ENCODE measurements around the gene PAPPA2. TPM values are rescaled to one million over a fixed set of nuclear protein-coding genes. Genes with fewer than 3 reads are reported as not detected.

PAPPA2 gene
- total and polyA plus RNA-seq, 7 donors, result under 0.01 to 3.9 (median 1.2) TPM; not detected in 1

DNA sequence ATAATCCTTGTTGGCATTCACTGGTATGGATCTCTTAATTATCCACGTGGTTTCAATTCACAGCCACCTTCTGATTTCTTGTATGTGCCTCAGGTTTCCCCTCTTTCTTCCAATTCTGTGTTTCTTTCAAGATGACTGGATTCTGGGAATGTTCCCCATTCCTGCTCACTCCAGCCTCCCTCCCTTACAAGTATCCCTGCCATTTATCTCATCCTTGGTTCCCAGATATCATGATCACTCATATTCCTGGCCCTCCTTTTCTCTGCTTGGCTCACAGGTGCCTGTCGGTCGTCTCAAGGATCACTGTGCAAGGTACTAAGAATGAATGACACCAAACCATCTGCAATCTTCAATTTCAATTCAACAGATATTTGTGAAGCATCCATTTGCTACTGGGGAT, 422.4 kb downstream of the PAPPA2 start:
- H3K27me3 ChIP-seq, result no peaks in the 10 kb centered on the region
- TF ChIP-seq POLR2AphosphoS5 (IDR thresholded peaks at IDR 0.05) (no peak), EP300 (IDR thresholded peaks at IDR 0.05) (no peak), POLR2A (IDR thresholded peaks at IDR 0.05) (no peak), CTCF (IDR thresholded peaks at IDR 0.05) (no peak)
- no peak overlapping the region for H3K4me3 ChIP-seq
- no peaks in the 10 kb centered on the region for H3K36me3 ChIP-seq
- 72 to 75% methylated on average over 3 of the region's 3 CpGs for WGBS, 2 donors
- intact Hi-C loops (cut with DNase I), result no loop called here
- peaks cover 0 to 6% (median 6%) of the 10 kb centered on the region in 4 donors for H3K4me1 ChIP-seq
- H3K9me3 ChIP-seq, result no peaks in the 10 kb centered on the region
- no peak for DNase-seq
- H3K27ac ChIP-seq, result no peak overlapping the region

DNA sequence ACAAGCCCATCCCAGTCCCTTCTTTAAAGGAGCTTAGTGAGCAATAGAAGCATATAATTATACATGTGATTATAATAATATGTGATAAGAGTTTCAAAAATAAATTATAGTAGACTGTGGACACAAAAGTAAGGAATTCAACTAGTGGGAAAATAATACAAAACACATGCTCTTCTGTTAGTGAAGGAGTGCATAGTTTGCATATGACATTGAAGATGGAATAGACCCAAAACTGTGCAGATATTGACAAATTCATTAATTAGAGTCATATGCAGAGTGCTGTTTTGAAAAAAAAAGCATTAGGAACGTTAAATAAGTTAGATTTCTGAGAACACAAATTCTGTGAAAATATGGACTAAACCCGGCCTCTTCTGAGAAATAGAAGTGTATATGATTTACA, 422.8 kb downstream of the PAPPA2 start:
- no peaks in the 10 kb centered on the region for H3K36me3 ChIP-seq
- no peaks in the 10 kb centered on the region for H3K27me3 ChIP-seq
- no peaks in the 10 kb centered on the region for H3K9me3 ChIP-seq
- DNase-seq, result no peak
- TF ChIP-seq POLR2AphosphoS5 (IDR thresholded peaks at IDR 0.05), result no peak
- no peak for TF ChIP-seq POLR2A (IDR thresholded peaks at IDR 0.05)
- TF ChIP-seq CTCF (IDR thresholded peaks at IDR 0.05), result no peak
- TF ChIP-seq EP300 (IDR thresholded peaks at IDR 0.05), result no peak
- H3K4me3 ChIP-seq, result no peak overlapping the region
- H3K4me1 ChIP-seq, result peaks cover 0 to 5% (median 2%) of the 10 kb centered on the region in 4 donors
- intact Hi-C loops (cut with DNase I), result no loop called here
- H3K27ac ChIP-seq, result no peak overlapping the region
- 60 to 71% methylated on average over 2 of the region's 2 CpGs for WGBS, 2 donors

DNA sequence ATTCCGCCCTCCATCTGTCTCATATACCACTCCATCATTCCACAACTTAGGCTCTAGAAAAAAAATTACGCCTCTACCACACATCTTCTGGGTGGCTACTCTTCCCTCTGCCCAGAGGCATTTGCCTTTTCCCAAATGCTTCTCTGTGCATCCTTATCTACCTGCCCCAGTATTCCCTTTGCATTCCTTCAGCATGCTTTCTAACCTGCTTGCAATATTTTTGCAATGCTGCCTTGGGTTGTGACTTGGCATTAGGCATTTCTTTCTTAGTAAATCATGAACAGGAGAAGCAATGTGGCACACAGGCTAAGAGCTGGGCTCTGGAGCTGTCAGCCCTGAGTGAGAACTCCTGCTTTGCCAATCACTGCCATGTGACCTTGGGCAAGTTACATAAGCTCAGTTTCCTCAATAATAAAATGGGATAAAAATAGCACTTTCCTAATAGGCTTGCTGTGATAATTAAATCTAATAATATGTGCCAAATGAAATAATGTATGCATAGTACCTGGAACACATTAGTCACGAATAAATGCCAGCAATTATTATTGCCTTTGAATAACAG, 425.6 kb downstream of the PAPPA2 start:
- H3K4me3 ChIP-seq, result no peak overlapping the region
- intact Hi-C loops (cut with DNase I), result no loop called here
- no peaks in the 10 kb centered on the region for H3K27me3 ChIP-seq
- WGBS, 2 donors, result 85 to 88% methylated on average over 3 of the region's 3 CpGs
- H3K4me1 ChIP-seq, result no peaks in the 10 kb centered on the region
- DNase-seq, result no peak
- H3K27ac ChIP-seq, result no peak overlapping the region
- no peaks in the 10 kb centered on the region for H3K9me3 ChIP-seq
- no peak for TF ChIP-seq EP300 (IDR thresholded peaks at IDR 0.05)
- no peak for TF ChIP-seq POLR2A (IDR thresholded peaks at IDR 0.05)
- TF ChIP-seq CTCF (IDR thresholded peaks at IDR 0.05), result no peak
- TF ChIP-seq POLR2AphosphoS5 (IDR thresholded peaks at IDR 0.05), result no peak
- H3K36me3 ChIP-seq, result no peaks in the 10 kb centered on the region

DNA sequence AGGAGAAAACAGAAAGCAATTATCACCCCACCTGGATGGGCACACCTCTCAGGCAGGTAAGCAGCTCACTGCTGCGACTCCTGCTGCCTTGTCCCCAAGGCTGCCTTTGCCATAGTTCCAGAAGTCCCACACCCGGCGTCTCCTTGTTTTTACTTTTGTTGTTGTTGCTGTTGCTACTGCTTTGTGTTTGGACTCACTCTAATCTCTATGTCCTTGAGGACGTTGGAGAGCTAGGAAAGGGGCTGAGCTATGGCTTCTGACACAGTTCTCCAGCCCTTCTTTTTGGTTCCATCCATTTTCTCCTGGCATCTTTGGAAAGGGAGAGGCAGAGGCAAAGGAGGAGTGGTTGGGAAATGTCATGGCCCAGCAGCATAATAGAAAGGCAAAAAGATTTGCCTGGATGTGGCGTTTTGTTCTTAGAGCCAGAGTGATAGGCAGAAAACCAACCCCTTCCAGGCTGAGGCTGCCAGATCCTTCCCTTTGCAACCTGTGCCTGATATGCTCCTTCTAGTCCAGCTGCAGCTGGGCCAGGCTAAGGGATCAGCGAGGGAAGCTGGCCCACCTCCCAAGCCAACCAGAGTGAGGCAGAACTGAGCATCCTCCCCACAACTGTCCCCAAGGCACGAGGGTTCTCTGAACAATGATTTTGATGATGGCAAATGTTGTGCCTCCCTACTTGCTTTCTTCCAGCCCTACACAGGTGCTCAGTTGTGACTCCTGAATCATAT, 430.8 kb downstream of the PAPPA2 start:
- TF ChIP-seq POLR2AphosphoS5 (IDR thresholded peaks at IDR 0.05) (no peak), EP300 (IDR thresholded peaks at IDR 0.05) (no peak), CTCF (IDR thresholded peaks at IDR 0.05) (no peak), POLR2A (IDR thresholded peaks at IDR 0.05) (no peak)
- Histone ChIP-seq H3K9me3 (no peaks in the 10 kb centered on the region), H3K4me3 (no peak overlapping the region), H3K27me3 (peaks cover 0 to 6% (median 0%) of the 10 kb centered on the region in 3 donors), H3K4me1 (peaks cover 0 to 7% (median 5%) of the 10 kb centered on the region in 4 donors), H3K27ac (no peak overlapping the region), H3K36me3 (no peaks in the 10 kb centered on the region)
- 39 to 69% methylated on average over 7 of the region's 7 CpGs for WGBS, 2 donors
- intact Hi-C loops (cut with DNase I), result no loop called here
- no peak for DNase-seq

Data from sigmoid colon (tissue), 7 donors.